ENCODE measurements around the gene AGTR2. TPM values are rescaled to one million over a fixed set of nuclear protein-coding genes. Genes with fewer than 3 reads are reported as not detected.
"Not testable (repeated sequence)": the region's sequence is repeated elsewhere in the genome, so short reads cannot be mapped to it uniquely, and the experiment has no call there.

Gene AGTR2, protein sequence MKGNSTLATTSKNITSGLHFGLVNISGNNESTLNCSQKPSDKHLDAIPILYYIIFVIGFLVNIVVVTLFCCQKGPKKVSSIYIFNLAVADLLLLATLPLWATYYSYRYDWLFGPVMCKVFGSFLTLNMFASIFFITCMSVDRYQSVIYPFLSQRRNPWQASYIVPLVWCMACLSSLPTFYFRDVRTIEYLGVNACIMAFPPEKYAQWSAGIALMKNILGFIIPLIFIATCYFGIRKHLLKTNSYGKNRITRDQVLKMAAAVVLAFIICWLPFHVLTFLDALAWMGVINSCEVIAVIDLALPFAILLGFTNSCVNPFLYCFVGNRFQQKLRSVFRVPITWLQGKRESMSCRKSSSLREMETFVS
- polyA plus RNA-seq (ENCODE audit: low read depth in 6 of 6): not detected

DNA sequence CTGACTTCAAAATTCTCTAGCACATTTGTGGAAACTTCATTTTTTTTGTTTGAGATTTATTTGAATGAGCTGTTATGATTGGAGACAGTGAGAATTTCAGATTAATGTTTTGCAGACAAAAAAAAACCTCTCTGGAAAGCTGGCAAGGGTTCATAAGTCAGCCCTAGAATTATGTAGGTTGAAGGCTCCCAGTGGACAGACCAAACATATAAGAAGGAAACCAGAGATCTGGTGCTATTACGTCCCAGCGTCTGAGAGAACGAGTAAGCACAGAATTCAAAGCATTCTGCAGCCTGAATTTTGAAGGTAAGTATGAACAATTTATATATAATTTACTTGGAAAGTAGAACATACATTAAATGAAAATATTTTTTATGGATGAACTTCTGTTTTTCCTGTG, at the start of gene AGTR2:
TSS of gene AGTR2 (plus strand) at position 234 of the 400 bp plus-strand sequence. CDS start 1,537 bp downstream, outside the sequence.
- Mint-ChIP-seq H3K4me1 (no peaks in the 10 kb centered on the region), H3K36me3 (no peaks in the 10 kb centered on the region), H3K27me3 (no peaks in the 10 kb centered on the region), H3K4me3 (no peak within 1 kb of the TSS), H3K27ac (no peak within 1 kb of the TSS), H3K9me3 (peaks cover 0 to 8% (median 4%) of the 10 kb centered on the region in 7 donors)
- ATAC-seq (ENCODE audit: low read depth in 2 of 2) (no peak), DNase-seq (no peak)

- no peak overlapping the region for H3K27ac Mint-ChIP-seq
- H3K9me3 Mint-ChIP-seq: peaks cover 0 to 3% (median 0%) of the 10 kb centered on the region in 7 donors
- no peaks in the 10 kb centered on the region for H3K36me3 Mint-ChIP-seq
- no peaks in the 10 kb centered on the region for H3K4me1 Mint-ChIP-seq
- ATAC-seq (ENCODE audit: low read depth in 2 of 2): no peak
- no peak for DNase-seq
- no peak overlapping the region for H3K4me3 Mint-ChIP-seq
- no peaks in the 10 kb centered on the region for H3K27me3 Mint-ChIP-seq
These were observed 35.3 kb upstream of the AGTR2 start for GRCh38 chrX:116135277-116135676.

GRCh38 chrX:116141270-116141669, 29.3 kb upstream of the AGTR2 start:
- not testable (repeated sequence) for H3K4me3 Mint-ChIP-seq; DNase-seq; H3K4me1 Mint-ChIP-seq; H3K27ac Mint-ChIP-seq; H3K36me3 Mint-ChIP-seq; ATAC-seq (ENCODE audit: low read depth in 2 of 2); H3K27me3 Mint-ChIP-seq; H3K9me3 Mint-ChIP-seq

DNA sequence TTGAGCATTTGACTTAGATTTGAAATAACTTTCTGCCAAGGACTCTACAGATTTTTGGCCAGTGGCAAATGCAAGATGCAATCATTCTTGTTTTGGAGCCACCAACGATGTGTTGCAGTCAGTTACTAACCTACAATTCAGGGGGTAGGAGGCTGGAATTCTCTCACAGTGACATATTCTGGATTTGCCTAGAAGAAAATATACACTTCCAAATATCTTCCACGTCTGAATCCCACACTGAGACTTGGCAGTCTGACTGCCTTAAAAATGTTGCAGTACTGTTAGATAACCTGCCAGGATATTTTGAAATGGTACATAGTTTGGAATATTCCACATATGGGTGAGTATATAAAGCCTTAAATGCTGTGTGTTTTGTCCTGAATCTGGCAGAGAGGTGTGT, 27.6 kb upstream of the AGTR2 start:
- H3K4me1 Mint-ChIP-seq: no peaks in the 10 kb centered on the region
- DNase-seq (no peak), ATAC-seq (ENCODE audit: low read depth in 2 of 2) (no peak)
- no peak overlapping the region for H3K27ac Mint-ChIP-seq
- no peaks in the 10 kb centered on the region for H3K36me3 Mint-ChIP-seq
- peaks cover 0 to 3% (median 0%) of the 10 kb centered on the region in 7 donors for H3K9me3 Mint-ChIP-seq
- H3K4me3 Mint-ChIP-seq: no peak overlapping the region
- H3K27me3 Mint-ChIP-seq: no peaks in the 10 kb centered on the region

DNA sequence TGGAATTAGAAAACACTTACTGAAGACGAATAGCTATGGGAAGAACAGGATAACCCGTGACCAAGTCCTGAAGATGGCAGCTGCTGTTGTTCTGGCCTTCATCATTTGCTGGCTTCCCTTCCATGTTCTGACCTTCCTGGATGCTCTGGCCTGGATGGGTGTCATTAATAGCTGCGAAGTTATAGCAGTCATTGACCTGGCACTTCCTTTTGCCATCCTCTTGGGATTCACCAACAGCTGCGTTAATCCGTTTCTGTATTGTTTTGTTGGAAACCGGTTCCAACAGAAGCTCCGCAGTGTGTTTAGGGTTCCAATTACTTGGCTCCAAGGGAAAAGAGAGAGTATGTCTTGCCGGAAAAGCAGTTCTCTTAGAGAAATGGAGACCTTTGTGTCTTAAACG, 2.4 kb downstream of the AGTR2 start:
- H3K27ac Mint-ChIP-seq: no peak overlapping the region
- H3K9me3 Mint-ChIP-seq: peaks cover 0 to 6% (median 2%) of the 10 kb centered on the region in 7 donors
- ATAC-seq (ENCODE audit: low read depth in 2 of 2): no peak
- no peaks in the 10 kb centered on the region for H3K4me1 Mint-ChIP-seq
- DNase-seq: no peak
- H3K4me3 Mint-ChIP-seq: no peak overlapping the region
- no peaks in the 10 kb centered on the region for H3K27me3 Mint-ChIP-seq
- H3K36me3 Mint-ChIP-seq: no peaks in the 10 kb centered on the region

DNA sequence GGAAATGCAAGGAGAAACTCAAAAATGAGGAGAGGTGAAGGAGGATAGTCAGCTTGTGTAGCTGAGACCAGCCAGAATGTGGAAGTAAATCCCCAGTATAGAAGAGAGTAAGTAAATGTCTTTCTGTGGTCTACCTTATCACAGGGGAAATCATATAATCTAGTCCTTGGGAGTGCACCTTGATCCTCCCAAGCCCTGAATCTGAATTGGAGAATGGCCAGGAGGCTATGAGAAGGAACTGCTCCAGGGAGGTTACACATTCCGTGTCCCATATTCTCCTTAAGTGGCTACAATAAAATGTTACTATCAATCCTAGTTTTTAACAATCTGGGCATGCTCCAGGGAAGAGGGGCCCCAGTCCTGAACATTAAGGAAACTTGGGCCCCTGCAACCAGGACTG, 10.8 kb downstream of the AGTR2 start:
- Mint-ChIP-seq H3K27ac (no peak overlapping the region), H3K4me3 (no peak overlapping the region), H3K27me3 (no peaks in the 10 kb centered on the region), H3K36me3 (no peaks in the 10 kb centered on the region), H3K4me1 (no peaks in the 10 kb centered on the region), H3K9me3 (peaks cover 2 to 17% (median 7%) of the 10 kb centered on the region in 7 donors)
- ATAC-seq (ENCODE audit: low read depth in 2 of 2) (no peak), DNase-seq (no peak)

GRCh38 chrX:116185163-116185562, 14.6 kb downstream of the AGTR2 start:
- Mint-ChIP-seq H3K27ac (no peak overlapping the region), H3K27me3 (no peaks in the 10 kb centered on the region)

DNA sequence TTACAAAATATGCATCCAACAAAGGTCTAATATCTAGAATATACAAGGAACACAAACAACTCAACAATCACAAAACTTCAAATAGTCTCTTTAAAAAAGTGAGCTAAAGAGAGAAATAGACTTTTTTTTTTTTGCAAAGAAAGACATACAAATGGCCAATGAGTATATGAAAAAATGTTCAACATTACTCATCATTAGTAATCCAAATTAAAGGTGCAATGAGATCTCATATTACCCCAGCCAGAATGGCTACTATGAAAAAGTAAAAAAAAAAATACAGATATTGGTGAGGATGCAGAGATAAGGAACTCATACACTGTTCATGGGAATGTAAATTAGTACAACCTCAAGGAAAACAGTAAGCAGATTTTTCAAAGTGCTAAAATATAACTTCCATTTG, 24.1 kb downstream of the AGTR2 start:
- DNase-seq (no peak), ATAC-seq (ENCODE audit: low read depth in 2 of 2) (no peak)
- Mint-ChIP-seq H3K9me3 (peaks cover 0 to 13% (median 8%) of the 10 kb centered on the region in 7 donors), H3K27me3 (no peaks in the 10 kb centered on the region), H3K36me3 (peaks cover 0 to 7% of the 10 kb centered on the region in 2 donors), H3K27ac (no peak overlapping the region), H3K4me3 (no peak overlapping the region), H3K4me1 (no peaks in the 10 kb centered on the region)

More at GRCh38 chrX:116185163-116185562, 14.6 kb downstream of the AGTR2 start:
- H3K9me3 Mint-ChIP-seq: peaks cover 2 to 33% (median 10%) of the 10 kb centered on the region in 7 donors
- no peak overlapping the region for H3K4me3 Mint-ChIP-seq
- H3K36me3 Mint-ChIP-seq: no peaks in the 10 kb centered on the region
- DNase-seq: no peak
- ATAC-seq (ENCODE audit: low read depth in 2 of 2): no peak
- no peaks in the 10 kb centered on the region for H3K4me1 Mint-ChIP-seq

- Mint-ChIP-seq H3K4me1 (no peaks in the 10 kb centered on the region), H3K27me3 (peaks cover 0 to 14% (median 0%) of the 10 kb centered on the region in 3 donors), H3K4me3 (no peak overlapping the region), H3K36me3 (no peaks in the 10 kb centered on the region), H3K9me3 (no peaks in the 10 kb centered on the region), H3K27ac (no peak overlapping the region)
- no peak for ATAC-seq (ENCODE audit: low read depth in 2 of 2)
- no peak for DNase-seq
These were observed 27.7 kb downstream of the AGTR2 start for GRCh38 chrX:116198235-116198634.

DNA sequence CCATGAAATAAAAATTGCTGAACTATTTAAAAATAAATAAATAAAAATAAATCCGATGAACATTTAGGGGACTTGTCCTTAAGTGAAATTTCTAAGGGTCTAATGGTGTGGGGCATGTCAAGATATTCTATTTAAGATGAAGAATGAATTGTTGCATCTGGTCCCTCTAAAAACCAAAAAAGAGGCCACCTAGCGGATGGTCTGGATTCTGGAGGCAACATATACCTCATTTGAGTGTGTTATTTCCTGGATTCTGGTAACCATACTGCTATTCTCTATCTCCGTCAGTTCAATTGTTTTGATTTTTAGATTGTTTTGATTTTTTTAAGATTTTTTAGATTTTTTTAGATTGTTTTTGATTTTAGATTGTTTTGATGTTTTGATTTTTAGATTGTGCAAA, 28.3 kb downstream of the AGTR2 start:
- H3K4me3 Mint-ChIP-seq: no peak overlapping the region
- peaks cover 0 to 20% (median 0%) of the 10 kb centered on the region in 3 donors for H3K27me3 Mint-ChIP-seq
- H3K36me3 Mint-ChIP-seq: no peaks in the 10 kb centered on the region
- H3K9me3 Mint-ChIP-seq: no peaks in the 10 kb centered on the region
- H3K4me1 Mint-ChIP-seq: no peaks in the 10 kb centered on the region
- no peak overlapping the region for H3K27ac Mint-ChIP-seq
- ATAC-seq (ENCODE audit: low read depth in 2 of 2) (no peak), DNase-seq (no peak)

DNA sequence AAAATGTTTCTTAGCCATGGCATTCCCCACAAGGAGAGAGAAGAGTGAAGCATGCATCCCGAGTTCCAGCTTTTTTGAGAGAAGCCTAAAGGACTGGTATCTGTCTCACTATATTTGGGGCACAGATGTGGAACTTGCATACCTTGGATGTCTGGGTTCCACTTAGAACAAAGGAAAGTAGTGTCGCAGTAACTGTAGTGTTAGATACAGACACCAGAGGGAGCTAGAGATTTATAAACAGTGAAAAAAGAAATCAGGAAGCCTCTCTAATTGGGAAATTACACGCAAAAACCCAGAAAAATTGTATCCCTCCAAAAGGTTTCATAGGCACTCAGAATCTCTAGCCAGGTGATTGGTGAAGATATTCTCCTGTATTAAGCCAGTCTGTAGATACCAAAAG, 34.4 kb downstream of the AGTR2 start:
- Mint-ChIP-seq H3K36me3 (no peaks in the 10 kb centered on the region), H3K9me3 (peaks cover 0 to 5% (median 0%) of the 10 kb centered on the region in 7 donors)

GRCh38 chrX:116213262-116213661, 42.7 kb downstream of the AGTR2 start:
- no peaks in the 10 kb centered on the region for H3K27me3 Mint-ChIP-seq
- DNase-seq (no peak), ATAC-seq (ENCODE audit: low read depth in 2 of 2) (no peak)
- H3K4me1 Mint-ChIP-seq: no peaks in the 10 kb centered on the region
- no peak overlapping the region for H3K4me3 Mint-ChIP-seq
- peaks cover 0 to 13% (median 3%) of the 10 kb centered on the region in 7 donors for H3K9me3 Mint-ChIP-seq
- H3K27ac Mint-ChIP-seq: no peak overlapping the region
- no peaks in the 10 kb centered on the region for H3K36me3 Mint-ChIP-seq

More for the DNA sequence above, 34.4 kb downstream of the AGTR2 start:
- DNase-seq: no peak
- ATAC-seq (ENCODE audit: low read depth in 2 of 2): no peak
- Mint-ChIP-seq H3K27me3 (peaks cover 0 to 27% (median 0%) of the 10 kb centered on the region in 3 donors), H3K27ac (no peak overlapping the region), H3K4me1 (no peaks in the 10 kb centered on the region), H3K4me3 (no peak overlapping the region)

DNA sequence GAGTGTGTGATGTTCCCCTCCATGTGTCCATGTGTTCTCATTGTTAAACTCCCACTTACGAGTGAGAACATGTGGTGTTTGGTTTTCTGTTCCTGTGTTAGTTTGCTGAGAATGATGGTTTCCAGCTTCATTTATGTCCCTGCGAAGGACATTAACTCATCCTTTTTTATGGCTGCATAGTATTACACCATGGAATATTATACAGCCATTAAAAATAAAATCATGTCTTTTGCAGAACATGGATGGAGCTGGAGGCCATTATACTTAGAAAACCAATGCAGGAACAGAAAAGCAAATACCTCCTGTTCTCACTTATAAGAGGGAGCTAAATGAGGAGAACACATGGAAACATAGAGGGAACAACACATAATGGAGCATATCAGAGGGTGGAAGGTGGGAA, 46.5 kb downstream of the AGTR2 start:
- not testable (repeated sequence) for H3K27me3 Mint-ChIP-seq, H3K4me1 Mint-ChIP-seq

More for the DNA sequence above, 46.5 kb downstream of the AGTR2 start:
- H3K27ac Mint-ChIP-seq; H3K36me3 Mint-ChIP-seq; DNase-seq; H3K4me3 Mint-ChIP-seq; ATAC-seq (ENCODE audit: low read depth in 2 of 2): not testable (repeated sequence)
- H3K9me3 Mint-ChIP-seq: peaks cover 3 to 21% (median 7%) of the 10 kb centered on the region in 7 donors

All from naive B cell (primary cell).